Measurements from ENCODE around the gene NKAIN4. TPM values are rescaled to one million over a fixed set of nuclear protein-coding genes. Genes with fewer than 3 reads are reported as not detected.
A peak's percentile ranks its signal among the peaks of the same experiment; 100 is the strongest.

The NKAIN4 gene
- total and polyA plus RNA-seq, 2 donors from 2014 or later = 29.7 to 107 TPM

DNA sequence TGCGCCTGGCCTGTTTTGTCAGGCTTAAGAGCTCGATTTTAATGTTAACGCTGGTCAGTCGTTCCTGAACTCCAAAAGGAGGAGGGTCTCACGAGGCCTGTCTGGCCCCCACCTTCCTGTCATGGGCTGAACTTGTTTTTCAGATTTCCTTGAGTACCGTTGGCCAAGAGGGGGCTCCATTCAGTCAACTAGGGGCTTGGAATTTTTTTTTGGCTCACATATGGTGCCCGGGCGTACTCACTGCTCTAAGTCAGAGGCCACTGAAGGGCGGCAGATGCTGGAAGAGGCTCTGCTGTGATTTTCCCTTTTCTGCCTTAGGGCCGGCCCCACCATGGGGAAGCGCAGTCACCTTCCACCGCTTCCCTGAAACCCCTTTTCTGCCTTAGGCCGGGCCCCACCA lies 25.5 kb downstream of the NKAIN4 start:
- H3K27ac ChIP-seq (ENCODE audit: low read depth in 2 of 2, low read length in 2 of 2) = no peak overlapping the region
- DNase-seq = no peak
- TF ChIP-seq, protein P1, sequence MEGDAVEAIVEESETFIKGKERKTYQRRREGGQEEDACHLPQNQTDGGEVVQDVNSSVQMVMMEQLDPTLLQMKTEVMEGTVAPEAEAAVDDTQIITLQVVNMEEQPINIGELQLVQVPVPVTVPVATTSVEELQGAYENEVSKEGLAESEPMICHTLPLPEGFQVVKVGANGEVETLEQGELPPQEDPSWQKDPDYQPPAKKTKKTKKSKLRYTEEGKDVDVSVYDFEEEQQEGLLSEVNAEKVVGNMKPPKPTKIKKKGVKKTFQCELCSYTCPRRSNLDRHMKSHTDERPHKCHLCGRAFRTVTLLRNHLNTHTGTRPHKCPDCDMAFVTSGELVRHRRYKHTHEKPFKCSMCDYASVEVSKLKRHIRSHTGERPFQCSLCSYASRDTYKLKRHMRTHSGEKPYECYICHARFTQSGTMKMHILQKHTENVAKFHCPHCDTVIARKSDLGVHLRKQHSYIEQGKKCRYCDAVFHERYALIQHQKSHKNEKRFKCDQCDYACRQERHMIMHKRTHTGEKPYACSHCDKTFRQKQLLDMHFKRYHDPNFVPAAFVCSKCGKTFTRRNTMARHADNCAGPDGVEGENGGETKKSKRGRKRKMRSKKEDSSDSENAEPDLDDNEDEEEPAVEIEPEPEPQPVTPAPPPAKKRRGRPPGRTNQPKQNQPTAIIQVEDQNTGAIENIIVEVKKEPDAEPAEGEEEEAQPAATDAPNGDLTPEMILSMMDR (IDR thresholded peaks at IDR 0.05; ENCODE audit: borderline replicate concordance, extremely low read depth, insufficient read depth) = no peak
- no peak for FAIRE-seq
- no peaks in the 10 kb centered on the region for H3K9me3 ChIP-seq (ENCODE audit: control insufficient read depth in 2 of 3, insufficient read depth in 1 of 3, low read length in 3 of 3)
- H3K27me3 ChIP-seq (ENCODE audit: control insufficient read depth, insufficient read depth, low read length) = no peaks in the 10 kb centered on the region
- no peaks in the 10 kb centered on the region for H3K36me3 ChIP-seq (ENCODE audit: control insufficient read depth in 2 of 3, insufficient read depth in 3 of 3, low read length in 3 of 3)
- intact Hi-C loops (cut with DNase I) = no loop called here
- H3K9ac ChIP-seq (ENCODE audit: low read length in 3 of 3) = no peak overlapping the region
- no peaks in the 10 kb centered on the region for H3K4me1 ChIP-seq (ENCODE audit: control insufficient read depth in 2 of 3, insufficient read depth in 2 of 3, low read depth in 1 of 3, low read length in 3 of 3)
- H3K4me3 ChIP-seq (ENCODE audit: low read length in 3 of 3) = no peak overlapping the region

DNA sequence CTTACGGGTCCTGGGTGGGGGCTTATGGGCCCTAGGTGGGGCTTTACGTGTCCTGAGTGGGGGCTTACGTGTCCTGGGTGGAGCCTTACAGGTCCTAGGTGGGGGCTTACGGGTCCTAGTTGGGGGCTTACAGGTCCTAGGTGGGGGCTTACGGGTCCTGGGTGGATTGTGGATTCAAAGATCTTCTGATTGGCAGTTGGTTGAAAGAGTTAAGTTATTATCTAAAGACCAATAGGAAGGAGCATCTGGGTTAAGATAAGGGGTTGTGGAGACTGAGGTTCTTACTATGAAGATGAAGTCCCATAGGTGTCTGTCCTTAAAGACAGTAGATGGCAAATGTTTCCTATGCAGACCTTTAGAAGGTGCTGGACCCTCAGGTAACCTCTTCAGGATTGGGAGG lies 27.0 kb downstream of the NKAIN4 start:
- no peaks in the 10 kb centered on the region for H3K36me3 ChIP-seq (ENCODE audit: control insufficient read depth in 2 of 3, insufficient read depth in 3 of 3, low read length in 3 of 3)
- no peaks in the 10 kb centered on the region for H3K27me3 ChIP-seq (ENCODE audit: control insufficient read depth, insufficient read depth, low read length)
- no peak overlapping the region for H3K9ac ChIP-seq (ENCODE audit: low read length in 3 of 3)
- FAIRE-seq = no peak
- intact Hi-C loops (cut with DNase I) = no loop called here
- no peaks in the 10 kb centered on the region for H3K9me3 ChIP-seq (ENCODE audit: control insufficient read depth in 2 of 3, insufficient read depth in 1 of 3, low read length in 3 of 3)
- no peaks in the 10 kb centered on the region for H3K4me1 ChIP-seq (ENCODE audit: control insufficient read depth in 2 of 3, insufficient read depth in 2 of 3, low read depth in 1 of 3, low read length in 3 of 3)
- H3K4me3 ChIP-seq (ENCODE audit: low read length in 3 of 3) = no peak overlapping the region
- TF ChIP-seq, protein P1 (IDR thresholded peaks at IDR 0.05; ENCODE audit: borderline replicate concordance, extremely low read depth, insufficient read depth) = no peak
- no peak overlapping the region for H3K27ac ChIP-seq (ENCODE audit: low read depth in 2 of 2, low read length in 2 of 2)
- no peak for DNase-seq

DNA sequence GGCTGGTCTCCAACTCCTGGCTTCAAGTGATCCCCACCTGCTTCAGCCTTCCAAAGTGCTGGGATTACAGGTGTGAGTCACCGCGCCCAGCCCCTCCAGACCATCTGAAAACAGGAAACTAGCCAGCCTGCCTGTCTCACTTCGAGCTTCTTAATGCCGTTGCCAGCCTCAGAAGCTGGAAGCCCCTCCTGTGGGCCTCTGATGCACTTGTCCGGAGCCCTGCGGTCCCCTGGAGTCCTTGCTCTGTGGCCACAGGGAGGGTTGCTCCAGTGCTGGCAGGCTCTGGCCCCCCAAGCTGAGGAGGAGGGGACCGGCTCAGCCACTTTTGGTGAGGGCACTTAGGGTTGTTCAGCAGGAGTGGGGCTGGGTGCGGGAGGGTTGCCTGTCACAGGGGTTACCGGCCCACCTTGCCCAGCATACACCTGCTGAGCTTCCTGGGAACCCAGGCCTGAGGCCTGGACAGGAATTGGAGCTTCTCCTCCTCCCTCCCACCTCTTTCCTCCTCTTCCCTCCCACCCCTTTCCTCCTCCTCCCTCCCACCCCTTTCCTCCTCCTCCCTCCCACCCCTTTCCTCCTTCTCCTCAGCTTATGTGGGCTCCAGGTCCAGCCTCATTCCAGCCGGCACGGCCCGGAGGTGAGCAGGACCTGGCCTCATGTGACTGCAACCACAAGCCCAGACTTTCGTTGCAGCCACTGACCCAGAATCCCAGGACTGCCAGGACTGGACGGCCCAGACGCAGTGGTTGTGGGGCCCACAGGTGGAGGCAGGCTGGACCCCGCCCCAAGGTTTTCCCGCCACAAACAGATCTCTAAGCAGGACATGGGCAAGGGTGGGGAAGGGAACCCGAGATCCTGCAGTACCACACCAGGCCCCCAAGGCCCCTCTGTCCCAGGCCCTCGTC lies 28.0 kb downstream of the NKAIN4 start:
- Histone ChIP-seq H3K9me3 (ENCODE audit: control insufficient read depth in 2 of 3, insufficient read depth in 1 of 3, low read length in 3 of 3) (no peaks in the 10 kb centered on the region), H3K9ac (ENCODE audit: low read length in 3 of 3) (no peak overlapping the region), H3K4me3 (ENCODE audit: low read length in 3 of 3) (no peak overlapping the region), H3K4me1 (ENCODE audit: control insufficient read depth in 2 of 3, insufficient read depth in 2 of 3, low read depth in 1 of 3, low read length in 3 of 3) (no peaks in the 10 kb centered on the region), H3K27ac (ENCODE audit: low read depth in 2 of 2, low read length in 2 of 2) (no peak overlapping the region), H3K27me3 (ENCODE audit: control insufficient read depth, insufficient read depth, low read length) (no peaks in the 10 kb centered on the region), H3K36me3 (ENCODE audit: control insufficient read depth in 2 of 3, insufficient read depth in 3 of 3, low read length in 3 of 3) (no peaks in the 10 kb centered on the region)
- DNase-seq (peak in 2 of 5 donors; percentile 55 to 76), FAIRE-seq (no peak)
- TF ChIP-seq, protein P1 (IDR thresholded peaks at IDR 0.05; ENCODE audit: borderline replicate concordance, extremely low read depth, insufficient read depth) = no peak
- intact Hi-C loops (cut with DNase I) = no loop called here

Data from kidney (tissue), 14 donors.